Measurements from ENCODE around the gene PHF2.

DNA sequence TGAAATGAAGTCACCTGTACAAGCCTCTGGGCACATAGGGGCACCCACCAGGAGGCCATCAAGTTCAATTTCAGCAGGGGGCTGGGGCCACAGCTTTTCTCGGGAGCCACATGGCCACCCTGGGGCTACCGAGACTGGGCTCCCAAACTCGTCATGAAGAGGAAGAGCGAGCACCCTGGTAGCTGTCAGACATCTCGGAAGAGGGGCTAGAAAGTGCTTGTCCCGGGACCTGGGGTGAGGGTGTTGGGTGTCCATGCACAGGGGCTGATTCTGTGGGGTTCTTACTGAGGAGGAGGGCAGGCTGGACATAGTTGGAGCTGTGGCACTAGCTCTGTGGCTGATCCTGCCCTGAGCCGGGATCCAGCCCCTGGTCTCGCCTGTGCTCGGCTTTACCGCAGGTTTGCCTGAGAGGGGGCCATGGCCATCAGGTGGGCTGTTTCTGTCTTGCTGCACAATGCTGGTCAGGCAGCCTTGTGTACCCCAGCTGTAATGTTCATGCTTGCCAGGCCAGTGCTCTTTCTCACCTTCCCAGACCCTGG lies 70.3 kb downstream of the PHF2 start:
- TF ChIP-seq, protein P1, sequence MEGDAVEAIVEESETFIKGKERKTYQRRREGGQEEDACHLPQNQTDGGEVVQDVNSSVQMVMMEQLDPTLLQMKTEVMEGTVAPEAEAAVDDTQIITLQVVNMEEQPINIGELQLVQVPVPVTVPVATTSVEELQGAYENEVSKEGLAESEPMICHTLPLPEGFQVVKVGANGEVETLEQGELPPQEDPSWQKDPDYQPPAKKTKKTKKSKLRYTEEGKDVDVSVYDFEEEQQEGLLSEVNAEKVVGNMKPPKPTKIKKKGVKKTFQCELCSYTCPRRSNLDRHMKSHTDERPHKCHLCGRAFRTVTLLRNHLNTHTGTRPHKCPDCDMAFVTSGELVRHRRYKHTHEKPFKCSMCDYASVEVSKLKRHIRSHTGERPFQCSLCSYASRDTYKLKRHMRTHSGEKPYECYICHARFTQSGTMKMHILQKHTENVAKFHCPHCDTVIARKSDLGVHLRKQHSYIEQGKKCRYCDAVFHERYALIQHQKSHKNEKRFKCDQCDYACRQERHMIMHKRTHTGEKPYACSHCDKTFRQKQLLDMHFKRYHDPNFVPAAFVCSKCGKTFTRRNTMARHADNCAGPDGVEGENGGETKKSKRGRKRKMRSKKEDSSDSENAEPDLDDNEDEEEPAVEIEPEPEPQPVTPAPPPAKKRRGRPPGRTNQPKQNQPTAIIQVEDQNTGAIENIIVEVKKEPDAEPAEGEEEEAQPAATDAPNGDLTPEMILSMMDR (IDR thresholded peaks at IDR 0.05; ENCODE audit: insufficient read depth, low read length): no peak
- TF ChIP-seq GABPA (IDR thresholded peaks at IDR 0.05; ENCODE audit: low read depth): no peak
